H1 (cell line): ENCODE results near the gene FLOT1. TPM values are rescaled to one million over a fixed set of nuclear protein-coding genes. Genes with fewer than 3 reads are reported as not detected.

Experiments used
- BRCA1 ChIP-seq: IDR thresholded peaks from 2 replicates; pipeline ENCODE4 v1.6.1; 2012; ENCODE audit warnings: low read depth, low read length, improper control_type of control experiment
- CHD7 ChIP-seq: fragments of 300-600 bp; sonication (generic); IDR thresholded peaks from 2 replicates; pipeline ENCODE4 v1.7.1; 2012; ENCODE audit warnings: low read length, moderate library complexity, mild to moderate bottlenecking, inconsistent platforms; ENCODE audit not compliant: insufficient replicate concordance
- CREB1 ChIP-seq: IDR thresholded peaks from 2 replicates; pipeline ENCODE4 v1.6.1; 2012; ENCODE audit warnings: inconsistent platforms
- EGR1 ChIP-seq: IDR thresholded peaks from 2 replicates; pipeline ENCODE4 v1.6.1; 2011; ENCODE audit warnings: low read depth, low read length, borderline replicate concordance
- EP300 ChIP-seq, 2 experiments: IDR thresholded peaks; 1 replicate in 1 of 2; 2 replicates in 1 of 2; pipeline ENCODE4 v1.6.1; 2011 to 2012; ENCODE audit warnings: low read depth in 2 of 2, low read length in 2 of 2, mild to moderate bottlenecking in 2 of 2, borderline replicate concordance in 1 of 2, inconsistent platforms in 1 of 2, moderate library complexity in 1 of 2
- GABPA ChIP-seq: IDR thresholded peaks from 2 replicates; pipeline ENCODE4 v1.6.1; 2011; ENCODE audit warnings: mild to moderate bottlenecking, low read length, moderate library complexity, borderline replicate concordance; ENCODE audit not compliant: insufficient read depth
- JUND ChIP-seq: IDR thresholded peaks from 2 replicates; pipeline ENCODE4 v1.6.1; 2011; ENCODE audit warnings: mild to moderate bottlenecking, improper control_type of control experiment, low read length
- SP4 ChIP-seq: IDR thresholded peaks from 2 replicates; pipeline ENCODE4 v1.6.1; 2012; ENCODE audit warnings: low read length, inconsistent platforms
- TAF7 ChIP-seq: optimal IDR thresholded peaks from 2 replicates; pipeline ENCODE3; 2011; ENCODE audit warnings: low read depth, mild to moderate bottlenecking, inconsistent platforms, low read length, moderate library complexity, borderline replicate concordance
- polyA plus RNA-seq, 7 experiments: library from polyadenylated mRNA; depleted of rRNA in 3 of 7; stranded (reverse) in 5 of 7; unstranded in 2 of 7; fragments of >200 nt in 5 of 7; fragments of 200-250 nt in 2 of 7; gene quantifications; 1 replicate in 5 of 7; 2 replicates in 1 of 7; 4 replicates in 1 of 7; pipeline versions ENCODE4 v1.2.1 to v1.2.3, GENCODE V29; 2011 to 2013; ENCODE audit warnings: missing spikeins in 2 of 7, mixed read lengths in 2 of 7
- total RNA-seq: library from RNA; stranded (reverse); fragmentation: NEBNext Ultra II Directional; extraction: Animal tissue kit (Norgen Biotek cat#: 25700); gene quantifications from 2 replicates; pipeline ENCODE4 v1.2.1, GENCODE V29; 2021
- TF ChIP-seq, protein P1 (sequence below): IDR thresholded peaks from 2 replicates; pipeline ENCODE4 v1.6.1; 2012; ENCODE audit warnings: inconsistent platforms

The FLOT1 gene
- total and polyA plus RNA-seq, 2 of the 8 experiments (the other 6 are each of a cell fraction or from before 2014, with no cell fraction given): 87.5 to 88.1 TPM

DNA sequence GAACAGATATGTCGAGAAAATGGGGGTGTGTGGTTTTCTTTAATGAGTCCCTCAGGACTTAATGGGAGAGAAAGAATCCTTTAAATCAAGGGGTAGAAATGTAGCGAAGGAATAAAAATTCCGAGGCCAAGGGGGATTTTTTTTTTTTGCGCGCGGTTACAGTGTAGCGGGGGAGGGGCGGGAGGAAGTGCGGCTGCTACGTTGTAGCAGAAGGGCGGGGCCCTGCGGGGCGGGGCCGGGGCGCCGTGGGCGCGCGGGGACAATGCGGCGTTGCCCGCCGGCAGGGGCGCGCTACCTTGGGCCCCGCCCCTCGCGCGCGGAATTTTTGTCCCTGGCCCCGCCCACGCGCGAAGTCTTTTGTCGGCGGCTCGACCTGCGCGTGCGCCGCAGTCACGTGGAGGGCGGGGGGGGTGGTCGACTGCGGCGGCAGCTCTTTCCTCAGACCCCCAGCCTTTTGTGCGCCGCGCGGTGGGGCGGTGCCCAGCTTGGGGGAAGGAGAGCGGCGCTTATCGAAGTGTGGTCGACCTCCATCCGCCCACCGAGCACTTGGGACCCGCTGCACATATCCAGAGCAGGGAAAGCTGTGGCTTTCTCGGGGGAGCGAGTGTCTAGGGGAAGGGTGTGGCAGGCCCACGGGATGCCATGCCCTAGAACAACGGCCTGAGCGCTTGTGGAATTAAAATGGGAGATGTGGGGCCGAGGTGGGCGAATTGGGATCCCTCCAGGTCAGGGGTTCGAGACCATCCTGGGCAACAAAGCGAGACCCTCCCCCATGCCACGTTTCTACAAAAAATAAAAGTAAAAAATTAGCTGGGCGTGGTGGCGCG, 21.1 kb downstream of the FLOT1 start (continued):
- TF ChIP-seq EP300 (IDR thresholded peaks at IDR 0.05; ENCODE audit: borderline replicate concordance in 1 of 2, low read depth in 2 of 2, low read length in 2 of 2) (0 out of 3 replicates have a peak, but pooled peaks of 1 of the 2 experiments have one; percentile 28), TAF7 (no peak), EGR1 (peak; percentile 53; the same call in 1 of the 2 replicates), CHD7 (no peak), CREB1 (peak; percentile 72), GABPA (no peak; the same call in 1 of the 2 replicates), JUND (no peak), BRCA1 (no peak), SP4 (no peak)
- TF ChIP-seq, protein P1, sequence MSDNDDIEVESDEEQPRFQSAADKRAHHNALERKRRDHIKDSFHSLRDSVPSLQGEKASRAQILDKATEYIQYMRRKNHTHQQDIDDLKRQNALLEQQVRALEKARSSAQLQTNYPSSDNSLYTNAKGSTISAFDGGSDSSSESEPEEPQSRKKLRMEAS: peak; percentile 77
